ENCODE measurements around the gene GDPD1. TPM values are rescaled to one million over a fixed set of nuclear protein-coding genes. Genes with fewer than 3 reads are reported as not detected.

GDPD1 gene
- total and polyA plus RNA-seq, 9 of the 15 experiments (the other 6 are each of a cell fraction or from before 2014, with no cell fraction given), result 5.7 to 15.2 (median 9.3) TPM

GRCh38 chr17:59172436-59173004 lies 47.8 kb upstream of the GDPD1 start:
- Histone ChIP-seq H2AFZ (ENCODE audit: low read depth, low read length) (no peak overlapping the region), H3K9me1 (ENCODE audit: control insufficient read depth, insufficient read depth, low read length) (no peaks in the 10 kb centered on the region), H4K20me1 (replicated peaks; ENCODE audit: control insufficient read depth, insufficient read depth, low read length) (no peaks in the 10 kb centered on the region), H3K4me1 (replicated peaks in 1 of 2; ENCODE audit: control insufficient read depth in 2 of 2, insufficient read depth in 2 of 2, low read length in 2 of 2) (no peaks in the 10 kb centered on the region; a peak in 1 of 5 replicates), H3K27me3 (ENCODE audit: control insufficient read depth in 2 of 2, insufficient read depth in 2 of 2, low read length in 2 of 2) (no peaks in the 10 kb centered on the region), H3K36me3 (ENCODE audit: control insufficient read depth, insufficient read depth, low read length) (peaks cover 46% of the 10 kb centered on the region; the same call in 2 of the 3 replicates), H3K4me3 (no peak overlapping the region), H3K4me2 (ENCODE audit: insufficient read depth, low read length) (no peak overlapping the region), H3K9ac (ENCODE audit: insufficient read depth in 1 of 2, low read depth in 2 of 2, low read length in 2 of 2) (no peak overlapping the region), H3K9me3 (replicated peaks; ENCODE audit: control insufficient read depth, insufficient read depth, low read depth, low read length) (no peaks in the 10 kb centered on the region; the same call in 1 of the 2 replicates), H3K27ac (ENCODE audit: extremely low read depth, low read depth, low read length) (no peak overlapping the region), H3K79me2 (ENCODE audit: control insufficient read depth, insufficient read depth, low read length) (peaks cover 11% of the 10 kb centered on the region)
- in situ Hi-C loops (cut with MboI), result no loop called here
- intact Hi-C loops (cut with micrococcal nuclease), result no loop called here
- FAIRE-seq (no peak), ATAC-seq (no peak), DNase-seq (ENCODE audit: extremely low read depth in 1 of 4, low spot score in 3 of 4) (no peak)
- 95% methylated on average over 17 of the region's 33 CpGs for WGBS (ENCODE audit: insufficient coverage, low coverage, missing lambda C conversion rate)
- CTCF ChIA-PET (ENCODE audit: low intra/inter-chr PET ratio), result no interaction called here
- POLR2A ChIA-PET, result interaction anchor here (1.3 to 1.9 kb wide), 3 partner anchors 9 to 14 kb away, joined by 3 to 7 read pairs (median 4); no protein-coding TSS in a partner anchor
- 0 out of 2 replicates have a peak, but pooled peaks have one; percentile 21 for TF ChIP-seq POLR2G (IDR thresholded peaks at IDR 0.05; ENCODE audit: low read depth, low read length)
- no peak for TF ChIP-seq OTX1 (CRISPR knock-in tag; IDR thresholded peaks at IDR 0.05)
- TF ChIP-seq RBFOX2 (IDR thresholded peaks at IDR 0.05; ENCODE audit: low read depth, low read length), result no peak
- no TSS peak for BruUV-seq (replicated peaks)

DNA sequence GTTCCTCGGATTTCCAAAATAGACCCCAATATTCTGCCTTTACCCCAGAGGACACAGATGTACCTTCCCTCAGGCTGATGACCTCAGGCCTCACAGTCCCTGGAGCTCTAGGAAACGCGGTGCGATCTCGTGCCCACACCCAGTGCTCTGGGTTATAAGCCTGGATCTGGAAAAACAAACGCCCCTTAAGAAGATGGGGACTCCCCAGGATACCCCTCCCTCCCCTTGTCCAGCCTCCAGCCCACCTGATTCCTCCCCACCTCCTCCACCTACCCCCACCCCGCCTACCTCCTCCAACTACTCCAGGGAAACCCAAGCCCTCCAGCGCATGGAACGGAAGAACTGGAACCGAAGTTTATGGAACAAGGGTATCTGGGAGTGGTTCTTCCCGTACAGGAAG lies 45.6 kb upstream of the GDPD1 start:
- Histone ChIP-seq H2AFZ (ENCODE audit: low read depth, low read length) (no peak overlapping the region), H3K9ac (ENCODE audit: insufficient read depth in 1 of 2, low read depth in 2 of 2, low read length in 2 of 2) (no peak overlapping the region), H3K36me3 (ENCODE audit: control insufficient read depth, insufficient read depth, low read length) (peaks cover 38% of the 10 kb centered on the region; the same call in 2 of the 3 replicates), H3K27me3 (ENCODE audit: control insufficient read depth in 2 of 2, insufficient read depth in 2 of 2, low read length in 2 of 2) (no peaks in the 10 kb centered on the region), H3K4me1 (replicated peaks in 1 of 2; ENCODE audit: control insufficient read depth in 2 of 2, insufficient read depth in 2 of 2, low read length in 2 of 2) (no peaks in the 10 kb centered on the region; a peak in 1 of 5 replicates), H4K20me1 (replicated peaks; ENCODE audit: control insufficient read depth, insufficient read depth, low read length) (no peaks in the 10 kb centered on the region), H3K4me3 (no peak overlapping the region), H3K9me1 (ENCODE audit: control insufficient read depth, insufficient read depth, low read length) (no peaks in the 10 kb centered on the region), H3K27ac (ENCODE audit: extremely low read depth, low read depth, low read length) (no peak overlapping the region), H3K4me2 (ENCODE audit: insufficient read depth, low read length) (no peak overlapping the region), H3K9me3 (replicated peaks; ENCODE audit: control insufficient read depth, insufficient read depth, low read depth, low read length) (no peaks in the 10 kb centered on the region; the same call in 1 of the 2 replicates), H3K79me2 (ENCODE audit: control insufficient read depth, insufficient read depth, low read length) (no peaks in the 10 kb centered on the region)
- ChIA-PET POLR2A (interaction anchor here (1.1 to 1.5 kb wide), 2 partner anchors 10 to 13 kb away, joined by 3 to 4 read pairs; no protein-coding TSS in a partner anchor), CTCF (ENCODE audit: low intra/inter-chr PET ratio) (no interaction called here)
- in situ Hi-C loops (cut with MboI) (no loop called here), intact Hi-C loops (cut with micrococcal nuclease) (no loop called here)
- FAIRE-seq (no peak), DNase-seq (ENCODE audit: extremely low read depth in 1 of 4, low spot score in 3 of 4) (no peak), ATAC-seq (no peak)
- no TSS peak for BruUV-seq (replicated peaks)
- WGBS (ENCODE audit: insufficient coverage, low coverage, missing lambda C conversion rate), result 98% methylated on average over 10 of the region's 11 CpGs
- no peak for TF ChIP-seq HDAC2 (IDR thresholded peaks at IDR 0.05)

Measured in K562 (cell line).